Ascending aorta (tissue), 2 donors: ENCODE measurements around the gene BAZ2B. TPM values are rescaled to one million over a fixed set of nuclear protein-coding genes. Genes with fewer than 3 reads are reported as not detected.

Experiments
- DNase-seq, 2 donors: peaks; one replicate each; pipeline ENCODE4 v3.0.0-alpha.2; 2019; ENCODE audit warnings: low spot score in 2 of 2
- H3K27ac ChIP-seq, 2 donors: fragments of 200-600 bp; sonication (generic); one replicate each; pipeline ENCODE4 v1.5.1; 2016 to 2017; ENCODE audit warnings: mild to moderate bottlenecking in 1 of 2
- H3K27me3 ChIP-seq: fragments of 200-600 bp; sonication (generic); one replicate; pipeline ENCODE4 v1.5.1; 2017
- H3K36me3 ChIP-seq, 2 donors: fragments of 200-600 bp; sonication (generic); one replicate each; pipeline ENCODE4 v1.5.1; 2016
- H3K4me1 ChIP-seq, 2 donors: fragments of 200-600 bp; sonication (generic); one replicate each; pipeline ENCODE4 v1.5.1; 2016 to 2017; ENCODE audit warnings: mild to moderate bottlenecking in 1 of 2
- H3K4me3 ChIP-seq, 2 donors: fragments of 200-600 bp; sonication (generic); one replicate each; pipeline ENCODE4 v1.5.1; 2016 to 2017; ENCODE audit warnings: mild to moderate bottlenecking in 1 of 2
- H3K9me3 ChIP-seq, 2 donors: fragments of 200-600 bp; sonication (generic); one replicate each; pipeline ENCODE4 v1.5.1; 2016
- intact Hi-C: fragments of 100-400 bp; cut with DNase I; formaldehyde crosslinking; loops from one replicate; pipeline ENCODE4 v1.15.1; 2023
- total RNA-seq: library from RNA; depleted of rRNA; stranded (reverse); fragments of >200 nt; gene quantifications from one replicate; pipeline ENCODE4 v1.1.0, GENCODE V29; 2016
- TF ChIP-seq, protein P1 (sequence below), 3 experiments: fragments of 200-600 bp in 2 of 3; fragments of 450-650 bp in 1 of 3; sonication (generic) in 2 of 3; IDR thresholded peaks; one replicate each; pipeline ENCODE4 v1.5.1; 2016 to 2019; ENCODE audit warnings: antibody characterized with exemption in 3 of 3, mild to moderate bottlenecking in 1 of 3, moderate library complexity in 1 of 3

BAZ2B gene
- total RNA-seq, 1 donor from 2014 or later = 30.8 TPM

DNA sequence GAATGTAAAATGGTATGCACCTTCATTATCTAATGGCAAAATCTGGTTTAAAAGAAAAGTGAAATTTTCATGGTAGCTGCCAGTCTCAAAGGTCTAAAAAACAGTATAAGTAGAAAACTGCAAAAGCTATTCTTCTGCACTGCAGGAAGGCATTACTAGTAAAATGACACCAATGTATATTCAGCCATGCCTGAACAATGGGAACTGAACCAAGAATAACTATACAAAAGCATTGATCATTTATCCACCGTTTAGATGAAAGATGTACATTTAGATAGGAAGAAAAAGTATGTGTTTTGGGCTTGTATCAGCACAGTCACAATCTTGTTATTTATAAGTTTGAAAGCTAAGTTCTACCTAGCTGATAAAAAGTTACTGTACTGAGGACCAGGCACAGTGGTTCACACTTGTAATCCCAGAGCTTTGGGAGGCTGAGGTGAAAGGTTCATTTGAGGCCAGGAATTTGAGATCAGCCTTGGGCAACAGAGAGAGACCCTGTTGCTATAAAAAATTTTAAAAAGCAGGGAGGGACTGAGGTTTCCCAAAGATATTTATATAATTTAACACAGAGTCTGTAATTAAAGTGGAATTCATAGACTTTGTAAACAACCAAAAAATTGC lies 166.7 kb downstream of the BAZ2B start:
- Histone ChIP-seq H3K4me1 (no peaks in the 10 kb centered on the region), H3K27ac (no peak overlapping the region), H3K4me3 (no peak overlapping the region), H3K27me3 (no peaks in the 10 kb centered on the region), H3K36me3 (peaks cover 12 to 20% of the 10 kb centered on the region in 2 donors), H3K9me3 (no peaks in the 10 kb centered on the region)
- intact Hi-C loops = loop anchor here (10.0 kb wide), 1 partner anchor 165 kb away; the partner anchor contains the start of gene BAZ2B
- TF ChIP-seq, protein P1, sequence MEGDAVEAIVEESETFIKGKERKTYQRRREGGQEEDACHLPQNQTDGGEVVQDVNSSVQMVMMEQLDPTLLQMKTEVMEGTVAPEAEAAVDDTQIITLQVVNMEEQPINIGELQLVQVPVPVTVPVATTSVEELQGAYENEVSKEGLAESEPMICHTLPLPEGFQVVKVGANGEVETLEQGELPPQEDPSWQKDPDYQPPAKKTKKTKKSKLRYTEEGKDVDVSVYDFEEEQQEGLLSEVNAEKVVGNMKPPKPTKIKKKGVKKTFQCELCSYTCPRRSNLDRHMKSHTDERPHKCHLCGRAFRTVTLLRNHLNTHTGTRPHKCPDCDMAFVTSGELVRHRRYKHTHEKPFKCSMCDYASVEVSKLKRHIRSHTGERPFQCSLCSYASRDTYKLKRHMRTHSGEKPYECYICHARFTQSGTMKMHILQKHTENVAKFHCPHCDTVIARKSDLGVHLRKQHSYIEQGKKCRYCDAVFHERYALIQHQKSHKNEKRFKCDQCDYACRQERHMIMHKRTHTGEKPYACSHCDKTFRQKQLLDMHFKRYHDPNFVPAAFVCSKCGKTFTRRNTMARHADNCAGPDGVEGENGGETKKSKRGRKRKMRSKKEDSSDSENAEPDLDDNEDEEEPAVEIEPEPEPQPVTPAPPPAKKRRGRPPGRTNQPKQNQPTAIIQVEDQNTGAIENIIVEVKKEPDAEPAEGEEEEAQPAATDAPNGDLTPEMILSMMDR (IDR thresholded peaks at IDR 0.05) = no peak
- DNase-seq = no peak

DNA sequence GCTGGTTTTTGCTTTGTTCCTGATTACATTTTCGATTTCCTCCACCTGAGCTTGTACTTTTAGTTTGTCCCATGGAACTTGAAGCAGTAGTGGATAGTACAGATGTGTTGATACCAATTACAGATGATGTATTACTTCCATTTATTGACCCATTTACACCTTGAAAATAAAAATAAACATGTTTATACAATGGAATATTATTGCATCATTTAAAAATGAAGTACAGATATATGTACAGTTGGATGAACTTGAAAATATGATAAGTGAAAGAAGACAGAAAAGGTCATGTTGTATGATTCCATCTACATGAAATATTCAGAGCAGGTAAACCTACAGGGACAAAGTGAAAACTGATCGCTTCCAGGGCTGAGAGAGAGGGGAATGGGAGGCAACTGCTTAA lies 169.5 kb downstream of the BAZ2B start:
- TF ChIP-seq, protein P1 (IDR thresholded peaks at IDR 0.05) = no peak
- no peak for DNase-seq
- intact Hi-C loops = no loop called here
- H3K9me3 ChIP-seq = no peaks in the 10 kb centered on the region
- no peaks in the 10 kb centered on the region for H3K27me3 ChIP-seq
- no peak overlapping the region for H3K27ac ChIP-seq
- H3K4me3 ChIP-seq = no peak overlapping the region
- H3K36me3 ChIP-seq = peaks cover 19 to 35% of the 10 kb centered on the region in 2 donors
- H3K4me1 ChIP-seq = no peaks in the 10 kb centered on the region

DNA sequence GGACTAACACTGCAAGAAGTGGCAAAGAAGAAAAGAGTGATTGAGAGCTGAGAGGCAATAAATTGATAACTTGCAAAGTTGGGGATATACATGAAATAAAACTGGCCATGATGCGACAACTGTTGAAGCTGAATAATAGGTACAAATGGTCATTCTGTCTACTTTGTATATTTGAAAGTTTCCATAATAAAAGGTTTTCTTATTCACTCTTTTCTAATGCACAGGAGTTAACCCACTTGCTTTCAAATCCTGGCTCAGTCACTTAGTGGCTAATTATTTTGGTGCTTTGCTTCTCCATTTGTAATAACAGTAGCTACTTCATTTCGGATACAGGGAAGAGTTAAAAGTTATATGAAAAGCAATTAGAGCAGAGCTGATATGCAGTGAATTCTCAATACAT lies 170.1 kb downstream of the BAZ2B start:
- TF ChIP-seq, protein P1 (IDR thresholded peaks at IDR 0.05) = no peak
- no peaks in the 10 kb centered on the region for H3K27me3 ChIP-seq
- H3K36me3 ChIP-seq = peaks cover 19 to 36% of the 10 kb centered on the region in 2 donors
- H3K4me1 ChIP-seq = no peaks in the 10 kb centered on the region
- H3K4me3 ChIP-seq = no peak overlapping the region
- H3K27ac ChIP-seq = no peak overlapping the region
- intact Hi-C loops = no loop called here
- no peak for DNase-seq
- no peaks in the 10 kb centered on the region for H3K9me3 ChIP-seq

DNA sequence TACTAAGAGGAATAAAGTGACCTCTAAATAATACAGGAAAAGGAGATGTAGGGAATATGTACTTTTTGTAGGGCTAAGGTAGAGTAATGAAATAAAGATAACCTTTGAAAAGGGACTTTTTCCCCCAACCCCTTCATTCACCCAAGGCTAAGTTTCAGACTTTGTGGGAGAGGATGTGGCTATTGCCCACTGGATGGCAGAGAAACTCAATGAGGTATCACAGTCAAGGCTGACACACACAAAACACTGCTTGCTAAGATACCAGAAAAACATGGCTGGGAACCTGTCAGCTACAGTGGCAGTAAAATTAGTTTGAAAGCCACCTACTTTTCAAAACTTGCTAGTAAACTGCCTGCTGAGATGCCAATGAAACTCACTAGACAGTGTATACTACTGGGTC lies 171.0 kb downstream of the BAZ2B start:
- H3K27me3 ChIP-seq = no peaks in the 10 kb centered on the region
- no peaks in the 10 kb centered on the region for H3K4me1 ChIP-seq
- no peak for DNase-seq
- no peak overlapping the region for H3K4me3 ChIP-seq
- no peaks in the 10 kb centered on the region for H3K9me3 ChIP-seq
- H3K36me3 ChIP-seq = peaks cover 19 to 36% of the 10 kb centered on the region in 2 donors
- intact Hi-C loops = no loop called here
- TF ChIP-seq, protein P1 (IDR thresholded peaks at IDR 0.05) = no peak
- H3K27ac ChIP-seq = no peak overlapping the region

DNA sequence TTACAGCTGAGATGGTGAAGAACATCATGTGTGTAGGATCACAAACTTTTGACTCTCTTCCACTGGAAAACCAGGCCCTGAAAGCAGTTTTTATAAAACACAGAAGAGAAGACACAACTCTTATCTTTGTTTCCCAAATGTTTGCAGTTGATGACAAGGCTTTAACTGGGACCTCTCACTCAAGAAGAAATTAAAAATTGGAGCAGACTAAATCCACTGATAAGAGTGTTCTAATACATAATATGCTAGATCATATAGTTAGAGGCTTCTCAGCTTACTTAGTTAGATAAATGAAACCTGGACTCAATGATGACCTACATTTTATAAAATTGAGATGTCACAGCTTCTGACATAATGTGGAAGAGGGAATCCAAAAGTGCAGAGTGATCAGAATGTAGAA lies 171.6 kb downstream of the BAZ2B start:
- intact Hi-C loops = no loop called here
- no peaks in the 10 kb centered on the region for H3K27me3 ChIP-seq
- no peaks in the 10 kb centered on the region for H3K9me3 ChIP-seq
- DNase-seq = no peak
- peaks cover 19 to 36% of the 10 kb centered on the region in 2 donors for H3K36me3 ChIP-seq
- TF ChIP-seq, protein P1 (IDR thresholded peaks at IDR 0.05) = no peak
- no peak overlapping the region for H3K27ac ChIP-seq
- no peaks in the 10 kb centered on the region for H3K4me1 ChIP-seq
- no peak overlapping the region for H3K4me3 ChIP-seq
